IMR-90 (cell line): ENCODE measurements around the gene BEST1. TPM values are rescaled to one million over a fixed set of nuclear protein-coding genes. Genes with fewer than 3 reads are reported as not detected.

Source experiments
- CHD1 ChIP-seq: IDR thresholded peaks from 2 replicates; pipeline ENCODE4 v1.6.1; 2012; ENCODE audit warnings: low read depth, low read length, improper control_type of control experiment
- CTCF ChIP-seq: conservative IDR thresholded peaks from 2 replicates; pipeline ENCODE4 v1.5.1; 2012; ENCODE audit warnings: mild to moderate bottlenecking, low read depth, low read length, improper control_type of control experiment
- MAFK ChIP-seq: IDR thresholded peaks from 2 replicates; pipeline ENCODE4 v1.6.1; 2012; ENCODE audit warnings: low read depth, low read length, improper control_type of control experiment
- MAZ ChIP-seq: IDR thresholded peaks from 2 replicates; pipeline ENCODE4 v1.6.1; 2012; ENCODE audit warnings: low read depth, mild to moderate bottlenecking, low read length, improper control_type of control experiment, moderate library complexity, borderline replicate concordance
- polyA plus RNA-seq, 3 experiments: library from polyadenylated mRNA; depleted of rRNA; stranded (reverse); fragments of >200 nt; gene quantifications; 2 replicates each; pipeline ENCODE4 v1.2.3, GENCODE V29; 2012; ENCODE audit warnings: low replicate concordance in 1 of 3
- total RNA-seq: library from RNA; depleted of rRNA; stranded (reverse); fragments of >200 nt; gene quantifications from 2 replicates; pipeline ENCODE4 v1.2.3, GENCODE V29; 2012

BEST1 gene
- total and polyA plus RNA-seq, 2 of the 4 experiments (the other 2 are of a cell fraction) = 0.90 to 1.4 TPM

- TF ChIP-seq CTCF (no peak), MAFK (no peak), MAZ (no peak), CHD1 (no peak)
Observed at GRCh38 chr11:61972112-61972671, 22.0 kb downstream of the BEST1 start (continued).
